ACC112 (cell line): ENCODE results near the gene LRRC46.

ENCODE experiments used
- H2AFZ ChIP-seq: fragments of 200-600 bp; sonication (generic); one replicate; pipeline ENCODE4 v1.6.0; 2017; ENCODE audit warnings: antibody characterized with exemption, low read length; ENCODE audit not compliant: unreplicated experiment
- H3K27ac ChIP-seq: fragments of 200-600 bp; sonication (generic); 2 replicates; pipeline ENCODE4 v1.5.1; 2014; ENCODE audit warnings: low read depth, mild to moderate bottlenecking, antibody characterized with exemption, low read length, moderate library complexity
- H3K27me3 ChIP-seq: fragments of 200-600 bp; sonication (generic); 2 replicates; pipeline ENCODE4 v1.6.1; 2014; ENCODE audit warnings: mild to moderate bottlenecking, antibody characterized with exemption, low read length, moderate library complexity, mixed read lengths; ENCODE audit not compliant: insufficient read depth
- H3K36me3 ChIP-seq: fragments of 200-600 bp; sonication (generic); 2 replicates; pipeline ENCODE4 v1.6.1; 2016; ENCODE audit warnings: mild to moderate bottlenecking, antibody characterized with exemption, low read length, moderate library complexity, mixed read lengths; ENCODE audit not compliant: insufficient read depth
- H3K4me1 ChIP-seq: fragments of 200-600 bp; sonication (generic); one replicate; pipeline ENCODE4 v1.6.1; 2016; ENCODE audit warnings: low read length, mixed read lengths; ENCODE audit not compliant: insufficient read depth, unreplicated experiment, control insufficient read depth
- H3K4me3 ChIP-seq: fragments of 200-600 bp; sonication (generic); 2 replicates; pipeline ENCODE4 v1.5.1; 2014; ENCODE audit warnings: mild to moderate bottlenecking, low read depth, low read length
- H3K79me2 ChIP-seq: fragments of 200-600 bp; sonication (generic); one replicate; pipeline ENCODE4 v1.6.0; 2016; ENCODE audit warnings: low read length; ENCODE audit not compliant: control insufficient read depth, unreplicated experiment, insufficient read depth

LRRC46 gene

GRCh38 chr17:47870056-47870455 lies 38.6 kb downstream of the LRRC46 start:
- Histone ChIP-seq H3K27ac (no peak overlapping the region), H3K27me3 (peaks cover 62% of the 10 kb centered on the region), H3K79me2 (no peaks in the 10 kb centered on the region), H2AFZ (no peak overlapping the region), H3K4me1 (no peaks in the 10 kb centered on the region), H3K36me3 (no peaks in the 10 kb centered on the region), H3K4me3 (no peak overlapping the region)

- H3K4me1 ChIP-seq, result peaks cover 3% of the 10 kb centered on the region
- no peak overlapping the region for H3K4me3 ChIP-seq
- H2AFZ ChIP-seq, result no peak overlapping the region
- H3K36me3 ChIP-seq, result no peaks in the 10 kb centered on the region
- H3K27ac ChIP-seq, result no peak overlapping the region
- H3K79me2 ChIP-seq, result no peaks in the 10 kb centered on the region
- peaks cover 62% of the 10 kb centered on the region for H3K27me3 ChIP-seq
These were observed 39.6 kb downstream of the LRRC46 start for GRCh38 chr17:47871048-47871447.

GRCh38 chr17:47872019-47872650 lies 40.7 kb downstream of the LRRC46 start:
- Histone ChIP-seq H3K4me3 (no peak overlapping the region), H2AFZ (no peak overlapping the region), H3K27ac (no peak overlapping the region), H3K27me3 (peaks cover 62% of the 10 kb centered on the region), H3K36me3 (no peaks in the 10 kb centered on the region), H3K4me1 (peaks cover 3% of the 10 kb centered on the region), H3K79me2 (no peaks in the 10 kb centered on the region)

- Histone ChIP-seq H2AFZ (no peak overlapping the region), H3K27ac (no peak overlapping the region), H3K4me1 (peaks cover 3% of the 10 kb centered on the region), H3K4me3 (no peak overlapping the region), H3K79me2 (no peaks in the 10 kb centered on the region), H3K27me3 (peaks cover 62% of the 10 kb centered on the region), H3K36me3 (no peaks in the 10 kb centered on the region)
These were observed 41.2 kb downstream of the LRRC46 start for GRCh38 chr17:47872651-47873161.

GRCh38 chr17:47873200-47874090 lies 42.0 kb downstream of the LRRC46 start:
- Histone ChIP-seq H2AFZ (no peak overlapping the region), H3K36me3 (no peaks in the 10 kb centered on the region), H3K79me2 (no peaks in the 10 kb centered on the region), H3K4me1 (peaks cover 9% of the 10 kb centered on the region), H3K4me3 (no peak overlapping the region), H3K27me3 (peaks cover 60% of the 10 kb centered on the region), H3K27ac (no peak overlapping the region)

GRCh38 chr17:47875011-47875985 lies 43.8 kb downstream of the LRRC46 start:
- H3K4me1 ChIP-seq, result peaks cover 17% of the 10 kb centered on the region
- H3K27me3 ChIP-seq, result peaks cover 42% of the 10 kb centered on the region
- H3K4me3 ChIP-seq, result no peak overlapping the region
- H2AFZ ChIP-seq, result no peak overlapping the region
- H3K79me2 ChIP-seq, result no peaks in the 10 kb centered on the region
- H3K36me3 ChIP-seq, result no peaks in the 10 kb centered on the region
- no peak overlapping the region for H3K27ac ChIP-seq

- no peak overlapping the region for H2AFZ ChIP-seq
- H3K79me2 ChIP-seq, result no peaks in the 10 kb centered on the region
- H3K4me1 ChIP-seq, result peaks cover 26% of the 10 kb centered on the region
- no peak overlapping the region for H3K27ac ChIP-seq
- H3K36me3 ChIP-seq, result no peaks in the 10 kb centered on the region
- H3K4me3 ChIP-seq, result no peak overlapping the region
- H3K27me3 ChIP-seq, result peaks cover 21% of the 10 kb centered on the region
These were observed 46.0 kb downstream of the LRRC46 start for GRCh38 chr17:47877368-47878034.

GRCh38 chr17:47878203-47879027 lies 46.9 kb downstream of the LRRC46 start:
- Histone ChIP-seq H2AFZ (no peak overlapping the region), H3K4me1 (peaks cover 26% of the 10 kb centered on the region), H3K27ac (no peak overlapping the region), H3K36me3 (no peaks in the 10 kb centered on the region), H3K27me3 (peaks cover 12% of the 10 kb centered on the region), H3K79me2 (no peaks in the 10 kb centered on the region), H3K4me3 (no peak overlapping the region)

GRCh38 chr17:47879028-47879585 lies 47.6 kb downstream of the LRRC46 start:
- H3K27me3 ChIP-seq, result peaks cover 6% of the 10 kb centered on the region
- no peak overlapping the region for H3K4me3 ChIP-seq
- H3K4me1 ChIP-seq, result peaks cover 26% of the 10 kb centered on the region
- H2AFZ ChIP-seq, result no peak overlapping the region
- no peak overlapping the region for H3K27ac ChIP-seq
- no peaks in the 10 kb centered on the region for H3K79me2 ChIP-seq
- no peaks in the 10 kb centered on the region for H3K36me3 ChIP-seq
